HS-5 (cell line): ENCODE results near the gene UBL5.

ENCODE experiments used
- DNase-seq: peaks from one replicate; pipeline ENCODE4 v3.0.0-alpha.2; 2012; ENCODE audit warnings: low read depth

UBL5 gene

GRCh38 chr19:9854282-9854846, 26.6 kb downstream of the UBL5 start:
- no peak for DNase-seq

DNA sequence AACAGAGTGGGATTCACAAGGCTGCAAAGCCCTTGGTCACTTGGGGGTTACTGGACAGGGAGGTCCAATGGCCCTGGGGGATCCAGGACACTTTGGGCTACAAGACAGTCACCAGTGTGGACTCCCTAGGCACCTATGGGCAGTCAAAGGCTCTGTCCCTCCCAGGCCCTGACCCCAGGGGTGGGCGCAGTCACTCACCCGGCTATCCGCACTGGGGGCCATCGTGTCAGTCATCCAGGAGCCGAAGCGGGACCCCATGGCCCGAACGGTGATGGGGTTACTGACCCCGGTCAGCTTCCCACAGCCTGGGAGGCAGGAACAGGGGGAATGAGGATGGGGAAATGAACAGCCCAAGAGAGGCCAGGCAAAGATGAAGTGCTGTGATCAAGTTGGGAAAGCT, 28.9 kb downstream of the UBL5 start:
- no peak for DNase-seq

- no peak for DNase-seq
Measured at GRCh38 chr19:9857076-9857721, 29.5 kb downstream of the UBL5 start.

DNA sequence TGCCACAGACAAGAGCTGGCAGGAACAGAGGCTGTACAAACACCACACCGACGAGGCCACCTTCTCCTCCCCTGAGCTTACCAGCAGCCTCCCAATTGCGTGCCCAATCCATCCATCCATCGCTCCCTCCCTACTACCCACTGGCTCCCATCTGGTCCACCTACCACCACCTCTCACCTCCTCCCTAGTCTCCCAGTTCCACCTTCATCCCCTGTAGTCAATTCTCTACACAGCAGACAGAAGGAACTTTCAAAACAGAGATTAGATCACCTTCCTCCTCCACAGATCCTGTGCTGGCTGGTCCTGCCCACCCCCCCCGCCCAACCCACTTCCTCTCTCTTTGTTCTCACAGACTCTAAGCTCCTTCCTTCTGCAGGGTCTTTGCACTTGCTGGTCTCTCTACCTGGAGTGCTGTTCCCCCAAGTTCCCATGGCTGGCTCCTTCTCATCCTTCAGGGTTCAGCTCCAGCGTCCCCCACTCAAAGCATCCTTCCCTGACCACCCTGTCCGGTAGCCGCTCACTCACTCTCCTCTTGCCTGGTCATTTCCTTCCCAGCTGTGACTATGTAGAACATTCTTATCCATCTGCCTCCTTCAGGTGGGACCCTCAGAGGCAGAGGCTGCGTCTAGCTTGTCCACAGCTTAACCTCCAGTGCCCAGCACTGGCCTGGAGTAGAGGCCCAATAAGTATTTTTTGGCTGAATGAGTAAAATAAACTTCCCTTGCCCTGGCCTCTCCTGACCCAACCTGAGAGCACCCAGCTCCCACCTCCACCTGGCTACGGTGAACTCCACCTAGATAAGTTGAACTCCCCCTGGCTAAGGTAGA, 30.4 kb downstream of the UBL5 start:
- DNase-seq, result no peak

DNA sequence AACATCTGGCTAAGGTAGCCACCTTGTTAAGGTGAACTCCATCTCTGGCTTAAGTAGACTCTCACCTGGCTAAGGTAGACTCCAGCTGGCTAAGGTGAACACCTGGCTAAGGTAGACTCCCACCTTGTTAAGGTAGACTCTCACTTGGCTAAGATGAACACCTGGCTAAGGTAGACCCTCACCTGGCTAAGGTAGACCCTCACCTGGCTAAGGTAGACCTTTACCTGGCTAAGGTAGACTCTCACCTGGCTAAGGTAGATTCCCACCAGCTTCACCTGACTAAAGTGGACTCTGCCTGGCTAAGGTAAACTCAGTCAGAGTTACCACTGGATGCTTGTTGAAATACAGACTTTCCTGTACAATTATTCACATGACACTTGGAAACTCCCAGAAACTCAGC, 31.0 kb downstream of the UBL5 start:
- no peak for DNase-seq

DNA sequence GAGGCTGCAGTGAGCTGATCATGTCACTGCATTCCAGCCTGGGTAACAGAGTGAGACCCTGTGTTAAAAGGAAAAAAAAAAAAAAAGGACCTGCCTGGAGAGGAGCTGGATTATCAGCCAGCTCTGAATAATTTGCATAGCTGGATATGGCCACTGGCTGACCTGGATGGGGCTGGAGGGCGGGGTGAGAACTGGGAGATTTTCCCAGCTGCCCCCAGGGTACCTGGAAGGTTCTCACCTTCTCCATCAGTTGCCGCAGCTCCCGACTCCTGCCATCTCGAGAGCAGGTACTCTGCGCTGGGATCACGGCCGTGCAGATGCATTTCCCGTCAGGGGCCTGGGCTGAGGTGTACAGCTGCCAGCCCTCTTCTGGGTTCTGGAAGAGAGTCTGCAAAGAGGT, 32.7 kb downstream of the UBL5 start:
- no peak for DNase-seq

- no peak for DNase-seq
Measured at GRCh38 chr19:9861503-9861902, 33.8 kb downstream of the UBL5 start.

- DNase-seq, result no peak
Measured at GRCh38 chr19:9862938-9863337, 35.2 kb downstream of the UBL5 start.

DNA sequence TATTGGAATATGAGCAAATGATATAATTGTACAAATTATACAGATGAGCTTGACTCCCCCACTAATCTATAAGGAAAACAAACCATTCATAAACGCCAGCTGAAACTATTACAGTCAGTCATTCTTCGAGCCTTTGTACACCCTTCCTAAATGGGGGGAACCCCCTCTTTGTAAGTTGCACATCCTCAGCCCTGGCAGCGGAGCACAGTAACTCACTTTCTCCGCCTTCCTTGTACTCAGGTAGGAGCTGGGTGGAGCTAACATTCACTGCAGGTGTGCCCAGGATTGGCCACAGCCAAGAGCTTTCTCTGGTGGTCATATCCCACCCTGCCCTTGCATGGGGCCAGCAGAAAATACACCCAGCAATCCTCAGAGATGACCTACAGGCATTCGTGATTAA, 36.0 kb downstream of the UBL5 start:
- DNase-seq, result no peak

DNA sequence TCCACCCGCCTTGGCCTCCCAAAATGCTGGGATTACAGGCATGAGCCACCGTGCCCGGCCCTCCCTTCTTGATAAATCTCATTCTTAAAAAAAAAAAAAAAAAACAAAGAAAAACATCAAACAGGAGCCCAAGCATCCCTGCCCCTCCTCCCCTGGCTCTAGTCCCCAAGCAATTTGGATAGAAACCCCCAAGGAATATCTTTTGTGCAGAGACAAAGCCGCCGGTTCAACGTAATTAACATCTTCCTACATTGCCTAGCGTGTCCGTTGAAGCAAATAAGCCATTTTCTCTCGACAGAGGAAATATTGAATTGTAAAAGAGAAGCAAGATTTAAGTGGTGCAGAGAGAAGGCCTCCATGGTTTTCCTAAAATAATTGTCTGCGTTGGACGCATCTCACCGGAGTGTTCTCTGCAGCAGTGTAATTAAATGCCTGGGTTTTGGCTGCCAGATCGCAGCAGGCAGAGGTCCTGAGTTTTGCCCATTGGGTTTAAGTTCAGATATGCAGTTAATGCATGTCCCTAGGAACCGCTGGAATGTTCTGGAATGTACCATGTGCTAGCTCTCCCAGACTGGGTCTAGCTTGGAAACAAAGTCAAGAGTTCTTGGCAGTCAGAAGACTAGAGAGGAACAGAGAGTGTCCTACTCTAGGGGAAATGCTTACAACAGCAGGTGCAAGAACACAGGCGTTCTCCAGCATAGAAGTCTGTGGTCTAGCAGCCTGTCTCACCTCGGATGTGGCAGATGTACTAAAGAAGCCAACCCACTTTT, 38.2 kb downstream of the UBL5 start:
- DNase-seq, result no peak

DNA sequence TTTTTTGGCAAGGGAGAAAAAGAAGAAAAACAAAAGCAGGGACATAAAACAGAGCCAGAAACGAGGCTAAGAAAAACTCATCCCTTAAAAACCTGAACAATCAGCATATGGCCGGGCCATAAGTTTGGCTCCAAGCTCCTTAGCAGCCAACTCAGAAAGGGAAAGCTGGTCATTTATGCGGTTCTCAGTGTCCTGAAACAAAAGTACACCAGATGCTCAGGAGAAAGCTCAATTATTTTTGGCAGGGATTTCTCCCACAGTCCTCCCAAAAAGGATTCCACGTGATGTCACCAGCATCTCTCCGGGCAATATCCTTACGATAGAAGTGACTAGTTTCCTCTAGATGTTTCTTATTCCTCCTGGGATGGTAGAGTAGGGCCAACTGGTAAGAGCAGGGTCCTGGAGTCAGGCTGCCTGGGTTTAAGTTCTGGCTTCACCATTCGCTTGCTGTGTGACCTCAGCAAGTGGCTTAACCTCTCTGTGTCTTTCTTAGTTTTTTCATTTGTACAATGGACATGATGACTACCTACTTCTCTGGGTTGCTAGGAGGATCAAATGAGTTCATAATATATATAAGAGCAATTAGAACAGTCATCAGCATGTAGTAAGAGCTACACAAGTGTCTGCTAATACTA, 41.4 kb downstream of the UBL5 start:
- no peak for DNase-seq

DNA sequence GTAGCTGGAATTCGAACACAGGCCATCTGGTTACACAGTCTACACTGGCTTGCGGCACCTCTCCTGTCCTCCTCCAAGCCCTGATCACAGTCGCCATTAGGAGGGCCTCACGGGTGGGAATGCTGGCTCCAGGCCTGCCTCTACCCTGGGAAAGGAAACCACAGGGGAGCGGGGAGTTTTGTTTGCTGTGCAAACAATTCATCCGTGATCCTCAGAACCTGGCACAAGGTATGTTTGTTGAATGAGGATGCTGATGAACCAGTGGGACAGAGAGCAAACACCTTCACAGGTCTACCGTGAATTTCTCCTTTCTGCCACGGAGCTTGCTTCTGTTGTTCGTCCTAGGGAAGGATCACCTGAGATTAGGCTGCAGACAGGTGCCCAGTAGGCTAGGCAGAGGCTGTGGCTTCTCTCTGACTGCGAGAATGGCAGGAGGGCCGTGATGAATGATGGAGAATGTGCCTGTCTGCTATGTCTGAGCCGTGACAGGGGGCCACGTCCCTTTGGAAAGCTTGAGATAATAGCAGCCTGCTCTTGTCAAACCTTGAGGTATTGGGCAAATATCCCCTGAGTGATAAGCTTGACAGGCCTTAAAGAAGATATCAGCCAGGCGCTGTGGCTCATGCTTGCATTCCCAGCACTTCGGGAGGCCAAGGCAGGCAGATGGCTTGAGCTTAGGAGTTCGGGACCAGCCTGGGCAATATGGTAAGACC, 44.1 kb downstream of the UBL5 start:
- DNase-seq, result no peak

DNA sequence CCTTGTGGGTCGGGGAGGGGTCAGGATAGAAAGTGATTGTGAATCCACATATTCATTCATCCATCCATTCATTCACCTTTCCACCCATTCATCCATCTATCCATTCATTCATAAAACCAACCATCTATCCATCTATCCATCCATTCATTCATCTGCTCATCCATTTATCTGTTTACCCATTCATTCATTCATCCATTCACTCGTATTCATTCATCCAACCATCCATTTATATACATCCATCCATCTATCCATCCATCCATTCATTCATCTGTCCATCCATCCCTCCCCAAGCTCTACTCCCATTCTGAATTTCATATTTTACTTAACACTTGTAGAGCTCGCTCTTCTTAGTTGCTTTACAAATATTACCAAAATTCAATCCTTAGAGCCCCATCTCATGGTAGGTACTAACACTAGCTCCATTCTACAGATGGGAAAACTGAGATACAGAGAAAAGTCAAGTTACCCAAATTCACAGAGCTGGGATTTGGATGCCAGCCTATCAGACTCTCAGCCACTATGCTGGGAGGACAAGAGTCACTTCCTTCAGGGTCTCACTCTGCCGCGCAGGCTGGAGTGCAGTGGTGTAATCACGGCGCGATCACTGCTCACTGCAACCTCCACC, 45.0 kb downstream of the UBL5 start:
- no peak for DNase-seq

- DNase-seq, result no peak
Measured at GRCh38 chr19:9875031-9875627, 47.4 kb downstream of the UBL5 start.

- no peak for DNase-seq
Measured at GRCh38 chr19:9875796-9876195, 48.1 kb downstream of the UBL5 start.

GRCh38 chr19:9877780-9878510, 50.2 kb downstream of the UBL5 start:
- peak; percentile 80 for DNase-seq

GRCh38 chr19:9878511-9879196, 50.9 kb downstream of the UBL5 start:
- DNase-seq, result no peak
